Caco-2 (cell line): ENCODE data around the gene WWP2. TPM values are rescaled to one million over a fixed set of nuclear protein-coding genes. Genes with fewer than 3 reads are reported as not detected.

Source experiments
- BruUV-seq: library from RNA; stranded (reverse); fragments of 400-500 nt; replicated peaks from 2 replicates; lab custom pipeline; 2021; lab: Mats Ljungman, UMichigan
- CTCF ChIA-PET: fragments of 300-600 bp; sonication (Branson Sonifier 250); formaldehyde crosslinking; loops from one replicate; lab custom pipeline; 2022; ENCODE audit warnings: antibody characterized with exemption; lab: Charles Lee
- POLR2A ChIA-PET: fragments of 300-600 bp; sonication (Branson Sonifier 250); formaldehyde crosslinking; loops from one replicate; lab custom pipeline; 2022; ENCODE audit warnings: antibody characterized with exemption; lab: Charles Lee
- DNase-seq, 2 experiments: peaks; one replicate each; pipeline versions ENCODE4 v3.0.0 to v3.0.0-alpha.2; 2020 to 2022
- H3K27me3 ChIP-seq: replicated peaks from 2 replicates; pipeline ENCODE4 v1.6.0; 2011; ENCODE audit warnings: low read length; ENCODE audit not compliant: control insufficient read depth, insufficient read depth
- H3K36me3 ChIP-seq: 2 replicates; pipeline ENCODE4 v1.5.1; 2011; ENCODE audit warnings: low read length; ENCODE audit not compliant: control insufficient read depth, insufficient read depth
- H3K4me1 ChIP-seq: fragments of 250-450 bp; sonication (Bioruptor Pico); 2 replicates; pipeline ENCODE4 v1.5.1; 2020; ENCODE audit warnings: mild to moderate bottlenecking
- H3K4me3 ChIP-seq: 2 replicates; pipeline ENCODE4 v1.5.1; 2011; ENCODE audit warnings: low read depth, mild to moderate bottlenecking, control low read depth, low read length
- H3K9me3 ChIP-seq: fragments of 250-450 bp; sonication (Bioruptor Pico); 2 replicates; pipeline ENCODE4 v1.5.1; 2020; ENCODE audit warnings: mild to moderate bottlenecking, moderate library complexity
- H3K27ac Mint-ChIP-seq: one replicate; pipeline ENCODE4 v1.8.0; 2022; ENCODE audit warnings: mixed read lengths; ENCODE audit not compliant: unreplicated experiment
- H3K27me3 Mint-ChIP-seq: one replicate; pipeline ENCODE4 v1.8.0; 2022; ENCODE audit warnings: mixed read lengths; ENCODE audit not compliant: insufficient read depth, unreplicated experiment
- H3K36me3 Mint-ChIP-seq: one replicate; pipeline ENCODE4 v1.8.0; 2022; ENCODE audit warnings: mild to moderate bottlenecking, mixed read lengths; ENCODE audit not compliant: insufficient read depth, unreplicated experiment
- H3K4me1 Mint-ChIP-seq: one replicate; pipeline ENCODE4 v1.8.0; 2022; ENCODE audit warnings: low read depth, mixed read lengths; ENCODE audit not compliant: unreplicated experiment
- H3K4me3 Mint-ChIP-seq: one replicate; pipeline ENCODE4 v1.8.0; 2022; ENCODE audit warnings: mild to moderate bottlenecking, moderate library complexity, mixed read lengths; ENCODE audit not compliant: unreplicated experiment
- H3K9me3 Mint-ChIP-seq: one replicate; pipeline ENCODE4 v1.8.0; 2022; ENCODE audit warnings: mixed read lengths; ENCODE audit not compliant: unreplicated experiment
- CTCF ChIP-seq, 2 experiments: fragments of 200-600 bp in 1 of 2; IDR thresholded peaks; 1 replicate in 1 of 2; 2 replicates in 1 of 2; pipeline versions ENCODE4 v1.5.1 to v1.8.0; 2011 to 2022; ENCODE audit warnings: antibody characterized with exemption in 1 of 2, control low read depth in 1 of 2, inconsistent platforms in 1 of 2, low read depth in 1 of 2, low read length in 1 of 2, mild to moderate bottlenecking in 1 of 2, moderate library complexity in 1 of 2; ENCODE audit not compliant: insufficient read depth in 1 of 2, severe bottlenecking in 1 of 2, unreplicated experiment in 1 of 2
- intact Hi-C: fragments of 100-400 bp; cut with micrococcal nuclease; formaldehyde crosslinking; loops from one replicate; pipeline ENCODE4 v1.10.0; 2022; ENCODE audit not compliant: unreplicated experiment
- total RNA-seq: library from RNA; stranded (reverse); gene quantifications from 2 replicates; pipeline ENCODE4 v1.2.3, GENCODE V29; 2022

The WWP2 gene
- total RNA-seq, 1 experiment from 2014 or later = 39.7 TPM

DNA sequence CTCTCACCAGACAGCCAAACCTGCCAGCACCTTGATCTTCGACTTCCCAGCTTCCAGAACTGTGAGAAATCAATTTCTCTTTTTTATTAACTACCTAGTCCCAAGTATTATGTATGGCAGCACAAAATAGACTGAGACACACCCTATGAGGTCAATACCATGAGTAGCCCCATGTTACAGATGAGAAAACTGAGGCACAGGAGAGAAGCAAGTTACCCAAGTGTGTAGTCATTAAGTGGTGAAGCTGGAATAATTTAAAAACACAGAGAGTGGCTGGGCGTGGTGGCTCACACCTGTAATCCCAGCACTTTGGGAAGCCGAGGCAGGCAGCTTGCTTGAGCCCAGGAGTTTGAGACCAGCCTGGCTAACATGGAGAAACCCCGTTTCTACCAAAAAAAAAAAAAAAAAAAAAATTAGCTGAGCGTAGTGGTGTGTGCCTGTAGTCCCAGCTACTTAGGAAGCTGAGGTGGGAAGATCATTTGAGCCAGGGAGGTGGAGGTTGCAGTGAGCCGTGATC, 40.6 kb upstream of the WWP2 start:
- Mint-ChIP-seq H3K27me3 (no peaks in the 10 kb centered on the region), H3K4me3 (no peak overlapping the region), H3K27ac (peak overlapping the region; percentile 17), H3K9me3 (no peaks in the 10 kb centered on the region), H3K4me1 (peaks cover 16% of the 10 kb centered on the region), H3K36me3 (peaks cover 72% of the 10 kb centered on the region)
- H3K9me3 ChIP-seq = no peaks in the 10 kb centered on the region
- ChIA-PET POLR2A (interaction anchor here (0.7 kb wide), 1 partner anchor 9 kb away, joined by 3 read pairs; no protein-coding TSS in a partner anchor), CTCF (no interaction called here)
- H3K4me1 ChIP-seq = peaks cover 27% of the 10 kb centered on the region
- intact Hi-C loops = no loop called here
- H3K36me3 ChIP-seq = no peaks in the 10 kb centered on the region
- H3K27me3 ChIP-seq = no peaks in the 10 kb centered on the region
- peak in 1 of 2 experiments; percentile 7 for DNase-seq
- BruUV-seq = no TSS peak
- no peak overlapping the region for H3K4me3 ChIP-seq
- no peak for TF ChIP-seq CTCF (IDR thresholded peaks at IDR 0.05; ENCODE audit: insufficient read depth in 1 of 2, low read depth in 1 of 2, low read length in 1 of 2, severe bottlenecking in 1 of 2, unreplicated experiment in 1 of 2)

DNA sequence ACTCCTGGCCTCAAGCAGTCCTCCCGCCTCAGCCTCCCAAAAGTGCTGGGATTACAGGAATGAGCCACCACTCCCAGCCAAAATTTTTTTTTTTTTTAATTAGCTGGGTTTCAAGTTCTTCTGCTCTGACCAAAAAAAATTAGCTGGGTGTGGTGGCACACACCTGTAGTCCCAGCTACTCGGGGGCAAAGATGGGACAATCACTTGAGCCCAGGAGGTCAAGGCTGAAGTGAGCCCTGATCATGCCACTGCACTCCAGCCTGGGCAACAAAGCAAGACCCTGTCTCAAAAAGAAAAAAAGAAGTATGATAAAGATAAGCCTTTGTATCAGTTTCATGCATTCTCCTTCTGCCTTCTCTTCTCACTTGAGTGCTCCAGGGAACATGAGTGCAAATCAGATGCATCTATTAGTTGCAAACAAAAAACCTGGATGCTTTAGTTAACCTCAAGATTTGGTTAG, 37.7 kb upstream of the WWP2 start:
- Mint-ChIP-seq H3K27me3 (no peaks in the 10 kb centered on the region), H3K9me3 (no peaks in the 10 kb centered on the region), H3K36me3 (peaks cover 56% of the 10 kb centered on the region), H3K4me3 (peak overlapping the region; percentile 95), H3K4me1 (peaks cover 25% of the 10 kb centered on the region), H3K27ac (peak overlapping the region; percentile 98)
- Histone ChIP-seq H3K36me3 (no peaks in the 10 kb centered on the region), H3K4me3 (no peak overlapping the region), H3K9me3 (no peaks in the 10 kb centered on the region), H3K4me1 (peaks cover 32% of the 10 kb centered on the region), H3K27me3 (no peaks in the 10 kb centered on the region)
- BruUV-seq = no TSS peak
- ChIA-PET POLR2A (interaction anchor here (0.6 to 2.6 kb wide), 3 partner anchors 19 to 76 kb away, joined by 3 to 9 read pairs (median 6); partner anchors contain the start of gene NOB1), CTCF (interaction anchor here (0.7 to 2.0 kb wide), 3 partner anchors 13 to 210 kb away, joined by 3 to 9 read pairs (median 3); partner anchors contain the start of gene NOB1)
- intact Hi-C loops = no loop called here
- no peak for TF ChIP-seq CTCF (IDR thresholded peaks at IDR 0.05; ENCODE audit: insufficient read depth in 1 of 2, low read depth in 1 of 2, low read length in 1 of 2, severe bottlenecking in 1 of 2, unreplicated experiment in 1 of 2)
- DNase-seq = no peak

DNA sequence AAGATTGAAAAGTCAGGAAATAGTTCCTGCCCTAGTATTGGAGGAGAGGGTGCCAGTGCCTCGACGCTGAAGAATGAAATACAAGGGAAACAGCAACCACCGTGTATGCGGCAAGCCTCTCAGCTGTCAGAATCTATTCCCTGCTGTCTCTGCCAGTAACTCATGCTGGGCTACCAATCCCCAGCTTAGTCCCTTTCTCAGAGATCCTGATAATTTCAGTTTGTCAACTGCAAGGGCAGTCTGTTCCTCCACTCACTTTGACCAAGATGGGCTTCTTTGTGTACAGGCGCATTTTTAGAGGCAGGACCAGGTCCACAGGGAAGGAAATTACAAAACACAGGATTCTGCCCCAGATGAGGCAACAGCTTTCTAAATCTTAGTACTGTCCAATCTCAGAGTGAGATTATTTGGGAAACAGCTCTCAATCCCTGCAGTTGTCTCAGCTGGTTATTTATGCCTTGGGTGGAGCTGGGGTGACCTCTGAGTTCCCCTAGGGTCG, 37.1 kb upstream of the WWP2 start:
- peak in 1 of 2 experiments; percentile 26 for DNase-seq
- intact Hi-C loops = no loop called here
- peaks cover 55% of the 10 kb centered on the region for H3K36me3 Mint-ChIP-seq
- ChIA-PET POLR2A (interaction anchor here (0.6 to 1.9 kb wide), 3 partner anchors 20 to 77 kb away, joined by 3 to 31 read pairs (median 6); partner anchors contain the start of gene NOB1), CTCF (interaction anchor here (0.8 to 2.0 kb wide), 2 partner anchors 13 to 29 kb away, joined by 3 to 13 read pairs; partner anchors contain the start of gene NOB1)
- peaks cover 30% of the 10 kb centered on the region for H3K4me1 Mint-ChIP-seq
- no TSS peak for BruUV-seq
- Histone ChIP-seq H3K9me3 (no peaks in the 10 kb centered on the region), H3K27me3 (no peaks in the 10 kb centered on the region), H3K4me3 (peak overlapping the region; percentile 38), H3K4me1 (peaks cover 32% of the 10 kb centered on the region), H3K36me3 (no peaks in the 10 kb centered on the region)
- TF ChIP-seq CTCF (IDR thresholded peaks at IDR 0.05; ENCODE audit: insufficient read depth in 1 of 2, low read depth in 1 of 2, low read length in 1 of 2, severe bottlenecking in 1 of 2, unreplicated experiment in 1 of 2) = no peak
- H3K27me3 Mint-ChIP-seq = no peaks in the 10 kb centered on the region
- H3K27ac Mint-ChIP-seq = peak overlapping the region; percentile 98
- peak overlapping the region; percentile 95 for H3K4me3 Mint-ChIP-seq
- H3K9me3 Mint-ChIP-seq = no peaks in the 10 kb centered on the region
